C4-2B (cell line): ENCODE data around the gene TBC1D22A.

Source experiments
- ZFX ChIP-seq: fragments of 450-650 bp; IDR thresholded peaks from 2 replicates; pipeline ENCODE4 v1.6.1; 2017
- TF ChIP-seq, protein P1 (sequence below): fragments of 450-650 bp; conservative IDR thresholded peaks from 2 replicates; pipeline ENCODE4 v1.5.1; 2017; ENCODE audit warnings: mild to moderate bottlenecking

DNA sequence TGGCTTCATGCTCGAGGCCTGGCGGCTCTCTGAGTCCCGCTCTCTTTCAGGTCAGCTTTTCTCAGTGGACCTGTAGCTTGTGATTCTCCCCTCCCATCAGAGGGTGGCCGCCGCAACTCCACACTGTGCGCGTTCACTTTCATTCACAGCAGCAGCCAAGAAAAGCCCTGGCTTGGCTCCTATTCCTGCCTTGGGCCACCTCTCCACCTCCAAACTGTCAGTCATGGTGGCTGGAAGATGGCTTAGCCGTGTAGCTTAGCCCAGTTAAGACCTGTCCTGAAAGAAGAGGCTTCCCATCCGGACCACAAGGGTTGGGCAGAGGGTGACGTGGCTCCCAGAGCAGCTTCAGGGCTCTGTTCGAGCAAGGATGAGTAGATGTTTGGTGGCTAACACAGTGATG, 125.5 kb downstream of the TBC1D22A start:
- TF ChIP-seq, protein P1, sequence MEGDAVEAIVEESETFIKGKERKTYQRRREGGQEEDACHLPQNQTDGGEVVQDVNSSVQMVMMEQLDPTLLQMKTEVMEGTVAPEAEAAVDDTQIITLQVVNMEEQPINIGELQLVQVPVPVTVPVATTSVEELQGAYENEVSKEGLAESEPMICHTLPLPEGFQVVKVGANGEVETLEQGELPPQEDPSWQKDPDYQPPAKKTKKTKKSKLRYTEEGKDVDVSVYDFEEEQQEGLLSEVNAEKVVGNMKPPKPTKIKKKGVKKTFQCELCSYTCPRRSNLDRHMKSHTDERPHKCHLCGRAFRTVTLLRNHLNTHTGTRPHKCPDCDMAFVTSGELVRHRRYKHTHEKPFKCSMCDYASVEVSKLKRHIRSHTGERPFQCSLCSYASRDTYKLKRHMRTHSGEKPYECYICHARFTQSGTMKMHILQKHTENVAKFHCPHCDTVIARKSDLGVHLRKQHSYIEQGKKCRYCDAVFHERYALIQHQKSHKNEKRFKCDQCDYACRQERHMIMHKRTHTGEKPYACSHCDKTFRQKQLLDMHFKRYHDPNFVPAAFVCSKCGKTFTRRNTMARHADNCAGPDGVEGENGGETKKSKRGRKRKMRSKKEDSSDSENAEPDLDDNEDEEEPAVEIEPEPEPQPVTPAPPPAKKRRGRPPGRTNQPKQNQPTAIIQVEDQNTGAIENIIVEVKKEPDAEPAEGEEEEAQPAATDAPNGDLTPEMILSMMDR: no peak
- no peak for TF ChIP-seq ZFX
